Measurements from ENCODE around the gene UGT2A2.
A peak's percentile ranks its signal among the peaks of the same experiment; 100 is the strongest.
"Not testable (repeated sequence)": the region's sequence is repeated elsewhere in the genome, so short reads cannot be mapped to it uniquely, and the experiment has no call there.

The UGT2A2 gene

DNA sequence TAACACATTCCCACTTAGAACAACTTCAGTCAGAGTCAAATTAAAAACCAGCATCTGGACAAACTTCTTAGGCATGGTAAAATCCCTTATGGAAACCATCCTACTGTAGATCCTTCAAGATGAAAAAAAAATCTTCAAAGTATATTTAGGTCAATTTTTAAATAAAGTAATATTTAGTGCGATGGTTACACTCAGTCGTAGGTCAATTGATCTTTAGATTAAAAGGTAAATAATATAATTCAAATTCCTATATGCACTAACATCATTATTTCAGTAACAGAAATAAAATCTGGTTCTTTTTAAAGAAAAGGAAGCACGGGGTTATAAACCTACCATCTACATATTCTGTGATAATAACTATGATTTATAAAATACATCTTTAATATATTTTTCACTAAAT, at the start of gene UGT2A2:
TSS of gene UGT2A2 (minus strand) at position 101 of the 400 bp plus-strand sequence. CDS start at position 99, 2 bp downstream.
- DNase-seq: no peak

DNA sequence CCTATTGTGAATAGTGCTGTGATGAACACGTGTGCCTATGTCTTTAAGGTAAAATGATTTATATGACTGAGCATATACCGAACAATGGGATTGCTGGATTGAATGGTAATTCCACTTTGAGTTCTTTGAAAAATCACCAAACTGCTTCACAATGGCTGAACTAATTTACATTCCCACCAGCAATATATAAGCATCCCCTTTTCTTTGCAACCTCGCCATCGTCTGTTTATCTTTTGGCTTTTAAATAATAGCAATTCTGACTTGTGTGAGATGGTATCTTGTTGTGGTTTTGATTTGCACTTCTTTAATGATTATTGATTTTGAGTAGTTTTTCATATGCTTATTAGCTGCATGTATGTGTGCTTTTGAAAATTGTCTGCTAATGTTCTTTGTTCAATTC, 45.4 kb upstream of the UGT2A2 start:
- DNase-seq: no peak

DNA sequence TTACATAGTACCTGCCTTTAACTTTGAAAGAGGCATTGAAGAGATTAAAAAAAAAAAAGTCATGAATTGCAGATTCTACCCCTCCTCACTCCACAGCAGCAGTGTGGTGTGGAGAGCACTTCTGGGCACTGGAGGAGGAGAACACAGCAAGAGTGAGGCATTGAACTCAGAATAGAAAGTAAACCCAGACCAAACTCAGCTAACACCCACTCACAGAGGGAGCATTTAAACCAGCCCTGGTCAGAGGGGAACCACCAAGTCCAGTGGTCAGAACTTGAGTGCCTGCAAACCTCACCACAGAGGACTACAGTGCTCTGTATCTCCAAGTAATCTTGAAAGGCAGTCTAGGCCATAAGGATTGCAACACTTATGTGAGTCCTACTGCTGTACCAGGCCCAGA, 29.2 kb upstream of the UGT2A2 start:
- no peak for DNase-seq

DNA sequence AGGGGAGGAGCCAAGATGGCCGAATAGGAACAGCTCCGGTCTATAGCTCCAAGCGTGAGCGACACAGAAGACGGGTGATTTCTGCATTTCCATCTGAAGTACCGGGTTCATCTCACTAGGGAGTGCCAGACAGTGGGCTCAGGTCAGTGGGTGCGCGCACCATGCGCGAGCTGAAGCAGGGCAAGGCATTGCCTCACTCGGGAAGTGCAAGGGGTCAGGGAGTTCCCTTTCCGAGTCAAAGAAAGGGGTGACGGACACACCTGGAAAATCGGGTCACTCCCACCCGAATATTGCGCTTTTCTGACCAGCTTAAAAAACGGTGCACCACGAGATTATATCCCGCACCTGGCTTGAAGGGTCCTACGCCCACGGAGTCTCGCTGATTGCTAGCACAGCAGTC, 24.6 kb upstream of the UGT2A2 start:
- DNase-seq: peak in 1 of 2 experiments; percentile 1

DNA sequence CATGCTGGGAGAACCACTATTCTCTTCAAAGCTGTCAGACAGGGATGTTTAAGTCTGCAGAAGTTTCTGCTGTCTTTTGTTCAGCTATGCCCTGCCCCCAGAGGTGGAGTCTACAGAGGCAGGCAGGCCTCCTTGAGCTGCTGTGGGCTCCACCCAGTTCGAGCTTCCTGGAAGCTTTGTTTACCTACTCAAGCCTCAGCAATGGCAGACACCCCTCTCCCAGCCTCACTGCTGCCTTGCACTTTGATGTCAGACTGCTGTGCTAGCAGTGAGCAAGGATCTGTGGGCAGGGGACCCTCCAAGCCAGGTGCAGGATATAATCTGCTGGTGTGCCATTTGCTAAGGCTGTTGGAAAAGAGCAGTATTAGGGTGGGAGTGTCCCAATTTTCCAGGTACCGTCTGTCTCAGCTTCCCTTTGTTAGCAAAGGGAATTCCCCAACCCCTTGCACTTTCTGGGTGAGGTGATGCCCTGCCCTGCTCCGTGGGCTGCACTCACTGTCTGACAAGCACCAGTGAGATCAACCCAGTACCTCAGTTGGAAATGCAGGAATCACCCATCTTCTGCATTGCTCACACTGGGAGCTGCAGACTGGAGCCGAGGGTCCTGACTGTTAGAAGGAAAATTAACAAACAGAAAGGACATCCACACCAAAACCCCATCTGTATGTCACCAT, 21.8 kb upstream of the UGT2A2 start:
- not testable (repeated sequence) for DNase-seq

DNA sequence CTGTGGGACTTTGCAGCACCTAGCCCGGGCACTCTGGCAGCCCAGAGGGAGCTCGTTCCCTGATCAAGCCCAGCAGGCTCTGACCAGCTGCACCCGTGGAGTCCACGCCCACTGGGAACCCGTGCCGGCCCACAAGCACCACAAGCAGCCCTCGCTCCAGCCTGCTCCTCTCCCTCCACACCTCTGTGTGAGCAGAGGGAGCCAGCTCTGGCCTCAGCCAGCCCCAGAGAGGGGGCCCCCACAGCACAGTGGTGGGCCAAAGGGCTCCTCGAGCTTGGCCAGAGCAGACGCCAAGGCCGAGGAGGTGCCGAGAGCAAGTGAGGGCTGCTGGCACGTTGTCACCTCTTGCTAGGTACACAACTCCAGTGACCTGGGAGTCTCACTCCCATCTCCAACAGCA, 18.7 kb upstream of the UGT2A2 start:
- DNase-seq: no peak

DNA sequence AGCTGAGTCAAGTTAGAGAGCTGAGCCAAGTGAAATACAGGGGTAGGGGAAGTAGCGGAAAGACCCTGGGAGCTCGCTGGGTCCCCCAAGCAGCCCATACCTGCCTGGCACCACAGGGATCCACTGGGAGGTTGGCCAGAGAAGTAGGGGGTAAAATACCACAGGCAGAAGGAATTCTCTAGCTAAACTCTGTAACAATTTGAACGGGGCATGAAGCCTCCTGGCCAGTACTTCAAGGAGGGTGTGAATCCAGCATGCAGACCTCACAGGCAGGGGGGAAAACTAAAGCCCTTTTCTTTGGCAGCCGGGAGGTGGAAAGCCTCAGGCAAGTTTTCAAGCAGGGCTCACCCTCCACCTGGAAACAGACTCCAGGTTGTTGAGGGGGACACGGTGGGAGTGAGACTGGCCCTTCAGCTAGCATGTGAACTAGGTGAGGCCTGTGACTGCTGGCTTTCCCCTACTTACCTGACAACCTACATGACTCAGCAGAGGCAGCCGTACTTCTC, 17.3 kb upstream of the UGT2A2 start:
- DNase-seq: no peak

DNA sequence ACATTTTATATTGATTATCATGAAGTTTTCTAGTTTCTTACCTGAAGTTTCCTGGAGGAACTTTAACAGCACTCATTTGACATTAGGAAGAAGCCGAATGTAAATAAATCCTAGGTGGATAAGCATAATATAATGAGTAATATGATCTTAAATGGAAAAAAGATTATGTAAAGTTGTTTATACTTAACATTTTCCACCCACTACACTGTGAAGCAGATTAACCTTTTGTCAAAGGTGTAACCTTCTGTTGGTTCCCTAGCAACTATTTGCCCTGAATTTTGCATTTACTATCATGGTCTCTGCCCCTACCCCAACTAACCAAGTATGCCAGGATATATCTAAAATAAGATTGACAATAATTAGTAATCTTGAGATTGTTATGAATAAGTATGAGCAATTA, 13.7 kb upstream of the UGT2A2 start, which contains the start of gene UGT2A1:
TSS of gene UGT2A1 (minus strand) at position 101 of the 400 bp plus-strand sequence. CDS start 5,603 bp downstream, outside the sequence.
- DNase-seq: no peak

DNA sequence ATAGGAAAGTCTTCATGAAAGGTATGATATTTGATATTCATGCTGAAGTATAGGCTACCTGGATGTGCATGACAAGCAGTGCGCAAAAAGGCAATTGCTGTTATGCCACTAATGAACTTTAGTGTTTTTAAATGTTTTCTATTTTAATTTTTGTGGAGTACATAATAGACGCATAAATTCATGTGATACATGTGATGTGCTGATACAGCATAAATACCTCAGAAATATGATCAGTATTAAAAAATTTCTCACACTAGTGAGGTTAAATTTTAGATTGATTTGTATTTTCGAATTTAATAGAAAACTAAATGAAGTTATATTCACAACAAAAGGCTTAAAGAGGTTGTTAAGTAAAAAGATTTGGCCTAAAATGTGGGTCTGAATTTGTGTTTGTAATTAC, 11.4 kb upstream of the UGT2A2 start:
- no peak for DNase-seq

DNA sequence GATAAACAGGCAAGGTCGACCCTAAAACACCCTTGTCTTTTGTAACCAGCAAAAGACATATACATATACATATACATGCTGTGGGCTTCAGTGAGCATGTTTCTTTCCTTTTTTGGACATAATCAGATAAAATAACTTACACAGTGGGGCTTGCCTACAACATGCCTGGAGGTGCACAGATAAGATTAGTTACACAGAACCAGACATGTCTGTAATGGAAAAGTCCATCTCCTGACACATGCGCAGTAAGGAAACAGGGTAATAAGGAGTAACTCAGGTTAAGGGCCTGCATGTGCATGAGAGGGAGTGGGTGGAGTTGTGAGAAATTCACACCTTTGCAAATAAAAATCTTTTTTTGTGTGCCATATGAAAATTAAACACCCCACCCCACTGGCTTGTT, 10.2 kb upstream of the UGT2A2 start:
- DNase-seq: no peak

DNA sequence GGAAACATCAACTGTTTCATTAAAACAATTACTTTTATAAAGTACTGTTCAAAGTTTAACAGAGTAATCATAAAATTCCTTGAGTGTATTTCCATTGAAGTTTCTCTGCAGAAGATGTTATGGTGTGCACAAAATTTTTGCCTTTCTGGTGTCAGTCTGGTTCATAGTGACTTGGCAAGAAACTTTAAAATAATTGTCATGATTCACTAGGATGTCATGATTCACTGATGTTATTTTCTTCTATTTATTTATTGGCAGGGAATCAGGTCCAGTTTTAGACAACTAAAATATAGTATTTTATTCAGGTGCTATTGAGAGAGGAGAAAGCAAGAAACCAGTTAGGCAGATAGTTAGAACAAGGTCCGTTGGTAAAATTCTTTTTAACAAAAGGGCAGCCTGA, 9.8 kb upstream of the UGT2A2 start:
- no peak for DNase-seq

DNA sequence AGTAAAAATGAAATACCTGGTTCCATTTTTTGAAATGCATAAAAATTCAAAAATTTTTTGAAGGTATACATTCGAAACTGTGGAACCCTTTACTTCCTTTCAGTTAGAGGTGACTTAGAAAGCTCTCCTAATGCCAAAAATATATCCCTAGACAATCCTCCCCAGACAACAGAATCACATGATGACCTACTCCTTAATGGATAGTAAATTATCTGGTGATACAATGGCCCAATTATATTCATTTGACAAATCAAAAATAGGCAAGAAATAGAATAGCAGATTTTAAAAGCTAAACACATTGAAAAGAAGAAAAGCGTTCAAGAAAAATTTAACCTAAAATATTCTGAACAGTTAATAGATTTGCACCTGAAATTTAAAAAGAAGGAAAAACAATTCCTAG, 3.5 kb upstream of the UGT2A2 start:
- DNase-seq: no peak

DNA sequence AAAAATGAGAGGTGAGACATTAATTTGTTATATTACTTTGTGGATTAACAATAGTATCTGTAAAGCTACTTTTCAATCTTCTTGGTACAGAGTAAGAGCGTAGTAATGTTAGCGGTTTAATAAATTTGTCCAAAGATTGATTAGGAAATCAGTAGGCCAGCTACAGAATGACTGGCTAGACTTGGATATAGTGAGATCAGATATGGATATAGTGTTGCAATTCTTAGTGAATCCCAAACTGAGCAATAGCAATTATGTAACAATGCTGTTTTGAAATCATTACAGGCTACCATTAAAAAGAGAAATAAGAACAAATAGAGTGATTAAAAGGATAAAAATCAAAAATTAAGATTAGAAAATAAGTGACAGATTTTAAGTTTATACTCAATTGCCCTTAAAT, 847 bp upstream of the UGT2A2 start:
- DNase-seq: no peak

DNA sequence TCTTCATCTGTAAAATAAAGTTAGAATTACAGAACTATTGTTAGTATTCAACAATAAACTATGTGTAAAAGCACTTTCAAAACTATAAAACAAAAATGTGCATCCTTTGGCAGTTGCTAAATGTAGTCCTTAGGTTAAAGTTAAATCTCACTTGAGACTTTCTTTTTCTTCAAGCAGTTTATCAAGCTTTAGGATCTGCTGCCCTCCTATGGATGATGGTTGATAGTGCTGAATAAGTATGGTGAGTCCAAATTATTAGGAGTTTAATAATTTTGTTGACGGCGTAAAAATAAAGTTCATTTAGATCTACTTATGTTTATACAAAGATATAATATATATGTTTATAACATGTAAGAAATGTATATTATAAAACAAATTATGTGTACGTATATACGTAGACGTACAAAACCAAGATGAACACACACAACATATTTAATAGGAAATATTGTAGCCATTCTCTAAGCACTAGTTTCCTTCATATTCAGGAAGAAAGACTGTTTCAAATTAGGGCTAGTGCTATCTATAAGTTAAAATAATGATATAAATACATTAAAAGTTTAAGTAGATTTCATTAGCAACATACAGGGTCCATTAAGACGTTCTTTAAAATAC, 22.3 kb downstream of the UGT2A2 start:
- peak in 1 of 2 experiments; percentile 48 for DNase-seq

DNA sequence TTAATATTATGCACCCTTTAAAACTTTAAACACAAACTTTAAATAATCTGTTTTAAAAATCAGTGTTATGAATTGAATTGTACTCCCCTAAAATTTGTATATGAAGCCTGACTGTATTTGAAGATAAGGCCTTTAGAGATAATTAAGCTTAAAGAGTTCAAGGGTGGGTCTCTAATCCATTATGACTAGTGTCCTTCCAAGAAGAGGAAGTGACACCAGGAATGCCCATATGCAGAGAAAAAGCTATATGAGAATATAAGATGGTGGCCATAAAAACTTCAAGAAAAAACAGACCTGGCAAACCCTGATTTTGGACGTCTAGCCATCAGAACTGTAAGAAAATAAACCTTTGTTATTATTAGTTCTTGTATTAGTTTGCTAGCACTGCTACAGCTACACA, 29.0 kb downstream of the UGT2A2 start:
- DNase-seq: no peak

DNA sequence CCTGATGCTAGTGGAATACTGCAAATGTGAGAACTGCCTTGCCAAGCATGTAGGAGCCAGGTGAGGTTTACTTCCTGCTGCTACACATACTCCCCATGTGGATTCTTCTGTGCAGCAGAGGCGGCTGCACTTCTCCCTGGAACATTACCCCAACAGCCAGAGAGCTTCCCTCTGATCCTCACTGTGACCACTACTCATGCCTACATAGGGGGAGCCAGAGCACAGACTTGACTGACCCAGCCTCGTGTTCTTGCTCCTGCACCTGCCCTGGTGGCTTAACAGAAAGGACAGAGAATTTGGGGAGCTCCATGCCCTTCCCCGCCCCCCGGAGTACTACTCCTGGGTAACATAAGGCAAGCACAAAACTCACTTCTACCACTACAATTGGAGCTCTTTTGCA, 38.4 kb downstream of the UGT2A2 start:
- no peak for DNase-seq

DNA sequence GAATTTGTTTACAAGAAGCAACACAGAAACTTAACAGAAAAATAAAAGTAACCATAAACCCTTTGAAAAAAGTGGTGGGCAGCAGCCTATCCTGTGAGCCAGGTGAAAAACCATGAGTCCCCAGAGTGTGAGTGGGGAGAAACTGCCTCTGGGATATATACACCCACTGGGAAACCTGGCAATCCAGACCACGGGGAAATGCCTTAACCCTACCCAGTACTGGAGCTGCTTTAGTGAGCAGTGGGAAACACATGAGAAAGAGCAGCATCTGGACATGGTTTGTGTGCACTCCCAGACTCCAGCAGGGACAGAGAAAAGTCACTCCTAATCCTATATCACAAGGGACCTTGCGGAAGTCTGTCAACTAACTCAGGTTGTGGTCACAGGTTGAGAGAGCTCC, 39.4 kb downstream of the UGT2A2 start:
- no peak for DNase-seq

DNA sequence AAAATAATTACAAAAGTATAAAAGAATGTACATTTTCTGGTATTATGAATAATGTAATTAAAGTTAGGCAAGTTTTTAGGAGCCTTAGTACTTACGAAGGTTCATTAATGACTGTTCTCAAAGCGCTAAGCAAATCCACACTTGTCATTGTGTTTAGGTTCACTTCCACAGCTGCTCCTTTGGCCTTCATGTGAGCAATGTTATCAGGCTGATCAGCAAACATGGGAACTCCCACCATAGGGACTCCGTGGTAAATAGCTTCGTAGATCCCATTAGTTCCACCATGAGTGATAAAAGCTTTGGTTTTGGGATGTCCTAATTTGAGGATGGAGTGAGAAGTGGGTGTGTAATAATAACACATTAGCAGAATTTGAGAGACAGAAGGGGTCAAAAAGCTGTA, 45.1 kb downstream of the UGT2A2 start:
- DNase-seq: peak in 1 of 2 experiments; percentile 5

DNA sequence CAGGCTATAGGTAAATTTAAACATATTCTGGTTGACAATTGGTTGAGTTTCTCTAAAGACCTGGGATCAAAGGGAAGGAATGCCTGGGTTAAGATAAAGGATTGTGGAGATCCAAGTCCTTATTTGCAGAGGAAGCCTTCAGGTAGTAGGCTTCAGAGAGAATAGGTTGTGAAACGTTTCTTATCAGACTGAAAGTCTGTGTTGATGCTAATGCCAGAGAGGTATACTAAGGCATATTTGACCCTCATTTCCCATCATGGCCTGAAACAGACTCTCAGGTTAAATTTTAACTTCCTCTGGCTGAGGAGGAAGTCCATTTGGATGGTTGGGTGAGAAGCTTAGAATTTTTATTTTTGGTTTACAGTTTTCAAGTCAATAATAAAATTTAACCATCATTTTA, 48.1 kb downstream of the UGT2A2 start:
- DNase-seq: no peak

DNA sequence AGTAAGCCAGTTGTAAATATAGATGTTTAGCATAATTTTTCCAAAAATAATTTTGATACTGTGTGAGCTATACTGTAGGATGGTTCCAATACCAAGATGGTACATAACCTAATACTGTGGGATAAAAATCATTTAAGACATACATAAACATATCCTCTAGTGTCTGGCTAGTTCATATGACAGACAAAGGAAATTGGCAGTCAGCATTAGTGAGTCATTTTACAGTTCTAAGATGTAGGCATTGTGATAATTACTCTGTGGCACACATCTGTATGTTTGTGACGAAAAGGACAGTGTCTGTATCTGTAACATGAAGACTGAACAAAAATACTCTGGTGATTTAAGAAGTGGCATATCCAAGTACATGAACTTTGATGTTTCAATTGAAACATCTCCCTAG, 49.6 kb downstream of the UGT2A2 start:
- no peak for DNase-seq

DNA sequence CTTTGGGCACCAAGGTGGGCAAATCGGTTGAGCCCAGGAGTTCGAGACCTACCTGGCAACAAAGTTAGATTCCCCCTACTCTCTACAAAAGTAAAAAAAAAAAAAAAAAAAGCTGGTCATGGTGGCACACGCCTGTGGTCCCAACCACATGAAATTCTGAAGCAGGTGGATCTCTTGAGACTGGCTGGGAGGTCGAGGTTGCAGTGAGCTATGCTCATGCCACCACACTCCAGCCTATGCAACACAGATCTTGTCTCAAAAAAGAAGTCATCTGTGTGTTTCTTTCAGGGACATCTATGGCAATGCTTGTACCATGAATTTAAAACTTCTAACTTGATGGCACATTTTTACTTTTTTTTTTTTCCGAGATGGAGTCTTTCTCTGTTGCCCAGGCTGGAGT, 55.3 kb downstream of the UGT2A2 start:
- DNase-seq: no peak

DNA sequence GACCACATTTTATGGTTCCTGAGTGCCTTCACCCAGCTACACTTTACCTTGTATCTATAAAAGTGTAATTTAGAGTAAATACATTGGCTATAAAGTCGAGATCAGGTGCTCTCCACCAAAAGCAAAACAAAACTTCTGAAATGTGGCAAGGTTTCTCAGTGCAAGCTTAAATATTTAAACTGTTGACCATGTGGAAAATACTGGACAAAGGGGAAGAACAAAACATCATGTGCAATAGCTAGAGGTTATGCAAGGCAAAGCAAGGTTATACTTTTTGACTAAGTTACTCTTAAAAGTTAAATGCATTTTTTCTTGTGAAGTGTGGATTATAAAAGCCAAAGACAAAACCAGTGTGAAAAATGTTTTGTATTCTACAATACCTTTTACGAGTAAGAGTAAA, 55.9 kb downstream of the UGT2A2 start:
- DNase-seq: no peak

DNA sequence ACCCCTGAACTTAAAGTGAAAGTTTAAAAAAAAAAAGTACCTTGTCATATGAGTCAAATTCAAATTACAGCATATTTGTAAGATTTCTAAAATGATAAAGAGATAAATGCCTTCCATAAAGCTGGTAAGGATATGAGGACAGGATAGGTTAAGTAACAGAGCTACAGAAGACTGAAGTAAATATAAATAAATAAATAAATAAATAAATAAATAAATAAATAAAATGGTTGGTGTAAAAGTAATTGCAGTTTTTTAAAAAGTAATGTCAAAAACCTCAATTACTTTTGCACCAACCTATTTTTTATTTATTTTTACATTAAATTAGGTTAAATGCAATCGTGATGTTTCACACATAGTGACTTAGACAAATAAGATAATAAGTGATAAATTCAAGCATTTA, 62.2 kb downstream of the UGT2A2 start:
- DNase-seq: no peak

DNA sequence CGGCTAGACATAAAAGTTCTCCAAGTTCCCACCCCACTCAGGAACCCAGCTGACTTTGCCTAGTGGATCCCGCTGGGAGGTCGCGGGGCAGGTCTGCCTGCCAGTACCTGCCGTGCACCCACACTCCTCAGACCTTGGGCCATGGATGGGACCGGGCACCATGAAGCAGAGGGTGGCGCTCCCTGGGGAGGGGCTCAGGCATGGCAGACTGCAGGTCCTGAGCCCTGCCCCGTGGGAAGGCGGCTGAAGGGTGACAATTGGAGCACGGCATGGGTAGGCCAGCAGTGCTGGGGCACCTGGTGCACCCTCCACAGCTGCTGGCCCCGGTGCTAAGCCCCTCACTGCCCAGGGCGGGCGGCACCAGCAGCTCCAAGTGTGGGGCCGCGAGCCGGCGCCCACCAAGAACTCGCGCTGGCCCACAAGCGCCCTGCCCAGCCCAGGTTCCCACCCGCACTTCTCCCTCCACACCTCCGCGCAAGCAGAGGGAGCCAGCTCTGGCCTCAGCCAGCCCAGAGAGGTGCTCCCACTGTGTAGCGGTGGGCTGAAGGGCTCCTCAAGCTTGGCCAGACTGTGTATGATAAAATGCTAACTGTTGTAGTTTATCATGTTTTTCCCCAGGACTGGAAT, 63.1 kb downstream of the UGT2A2 start:
- DNase-seq: no peak

All from NCI-H526 (cell line).